ENCODE results near the gene KIF3B.
A peak's percentile ranks its signal among the peaks of the same experiment; 100 is the strongest.
"Not testable (repeated sequence)": the region's sequence is repeated elsewhere in the genome, so short reads cannot be mapped to it uniquely, and the experiment has no call there.

KIF3B gene

GRCh38 chr20:32248043-32248442 lies 29.4 kb upstream of the KIF3B start:
- no peak for DNase-seq (ENCODE audit: low read depth)

- DNase-seq (ENCODE audit: low read depth), result peak; percentile 9
These were observed 28.3 kb upstream of the KIF3B start for GRCh38 chr20:32249030-32249738.

DNA sequence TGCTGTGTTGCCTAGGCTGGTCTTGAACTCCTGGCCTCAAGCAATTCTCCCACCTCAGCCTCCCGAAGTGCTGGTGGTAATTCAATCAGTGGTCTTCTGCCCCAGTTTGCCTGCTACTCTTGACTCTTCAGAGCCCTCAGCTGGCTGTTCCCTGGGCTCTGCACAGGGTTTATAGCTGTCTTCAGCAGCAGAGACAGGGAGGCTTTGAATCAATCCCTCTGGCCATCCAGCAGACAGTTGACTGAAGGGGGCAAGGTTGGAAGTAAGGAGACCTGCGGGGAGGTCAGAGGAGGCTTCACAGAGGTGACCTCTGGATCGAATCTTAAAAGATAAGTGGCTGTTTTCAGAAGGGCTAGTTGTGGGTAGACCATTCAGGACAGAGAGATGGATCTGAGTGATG lies 26.0 kb upstream of the KIF3B start:
- DNase-seq (ENCODE audit: low read depth), result no peak

- no peak for DNase-seq (ENCODE audit: low read depth)
These were observed 25.3 kb upstream of the KIF3B start for GRCh38 chr20:32252189-32252588.

DNA sequence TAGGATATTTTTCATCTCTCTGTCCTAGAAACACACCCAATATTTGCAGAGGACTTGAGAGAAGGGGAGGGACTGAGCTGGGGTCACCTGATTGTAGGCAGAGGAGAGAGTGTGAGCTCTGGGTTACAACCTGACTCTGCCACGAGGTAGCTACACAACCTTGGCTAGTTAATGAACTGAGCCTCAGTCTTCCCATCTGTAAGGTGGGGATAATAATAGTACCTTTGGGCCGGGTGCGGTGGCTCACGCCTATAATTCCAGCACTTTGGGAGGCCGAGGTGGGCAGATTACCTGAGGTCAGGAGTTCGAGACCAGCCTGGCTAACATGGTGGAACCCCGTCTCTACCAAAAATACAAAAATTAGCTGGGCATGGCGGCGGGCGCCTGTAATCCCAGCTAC lies 16.5 kb upstream of the KIF3B start:
- not testable (repeated sequence) for DNase-seq (ENCODE audit: low read depth)

- DNase-seq (ENCODE audit: low read depth), result no peak
These were observed 15.8 kb upstream of the KIF3B start for GRCh38 chr20:32261644-32262043.

- no peak for DNase-seq (ENCODE audit: low read depth)
These were observed 14.0 kb upstream of the KIF3B start for GRCh38 chr20:32263398-32263954.

- no peak for DNase-seq (ENCODE audit: low read depth)
These were observed 5.8 kb upstream of the KIF3B start for GRCh38 chr20:32271620-32272019.

DNA sequence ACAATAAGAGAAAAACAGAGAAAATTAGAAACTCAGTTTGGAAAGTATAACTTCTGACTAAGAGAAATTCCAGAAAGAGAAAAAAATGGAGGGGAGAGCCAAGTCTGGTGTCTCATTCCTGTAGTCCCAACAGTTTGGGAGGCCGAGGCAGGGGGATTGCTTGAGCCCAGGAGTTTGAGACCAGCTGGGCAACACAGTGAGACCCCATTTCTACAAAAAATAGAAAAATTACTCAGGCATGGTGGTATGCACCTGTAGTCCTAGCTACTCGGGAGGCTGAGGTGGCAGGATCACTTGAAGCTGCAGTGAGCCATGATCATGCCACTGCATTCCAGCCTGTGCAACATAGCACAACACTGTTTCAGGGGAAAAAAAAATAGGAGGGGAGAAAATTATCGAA lies 3.1 kb upstream of the KIF3B start:
- no peak for DNase-seq (ENCODE audit: low read depth)

GRCh38 chr20:32275163-32275562 lies 2.3 kb upstream of the KIF3B start:
- not testable (repeated sequence) for DNase-seq (ENCODE audit: low read depth)

GRCh38 chr20:32278199-32278643 lies 770 bp downstream of the KIF3B start:
- DNase-seq (ENCODE audit: low read depth), result no peak

DNA sequence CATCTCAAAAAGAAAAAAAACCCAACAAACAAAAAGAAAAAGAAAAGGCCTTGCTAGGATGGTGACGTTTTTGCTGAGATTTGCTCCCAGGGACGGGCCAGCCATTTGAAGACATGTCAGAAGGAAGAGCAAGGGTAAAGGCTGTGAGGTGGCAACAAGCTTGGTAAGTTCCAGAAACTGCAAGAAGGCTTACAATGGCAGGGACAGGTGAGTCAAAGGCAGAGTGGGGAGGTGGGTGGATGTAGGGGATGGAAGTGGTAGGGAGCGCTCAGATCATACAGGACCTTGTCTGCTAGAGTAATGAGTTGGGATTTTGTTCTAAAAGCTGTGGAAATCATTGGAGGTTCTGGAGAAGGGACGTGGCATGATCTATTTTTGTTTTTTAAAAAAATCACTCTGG lies 4.3 kb downstream of the KIF3B start:
- no peak for DNase-seq (ENCODE audit: low read depth)

DNA sequence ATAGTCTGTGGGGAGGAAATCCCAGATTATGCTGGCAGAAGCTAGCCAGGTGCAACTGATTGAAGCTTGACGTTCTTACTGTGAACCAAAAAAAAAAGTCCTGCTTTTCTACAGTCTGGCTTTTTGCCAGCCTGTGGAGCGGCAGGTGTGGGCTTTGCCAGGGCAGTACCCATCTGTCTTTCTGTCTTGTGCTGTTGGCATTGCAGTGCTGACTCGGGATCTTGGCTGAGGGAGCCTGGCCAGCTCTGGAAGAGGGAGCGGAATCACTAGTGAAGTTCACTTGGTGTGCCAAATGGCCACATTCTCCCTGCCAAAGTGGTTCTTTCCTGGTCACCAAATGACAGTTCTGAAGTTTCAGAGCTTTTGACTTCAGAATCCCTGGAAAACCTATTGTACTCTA lies 5.0 kb downstream of the KIF3B start:
- no peak for DNase-seq (ENCODE audit: low read depth)

- no peak for DNase-seq (ENCODE audit: low read depth)
These were observed 7.7 kb downstream of the KIF3B start for GRCh38 chr20:32285082-32285620.

- DNase-seq (ENCODE audit: low read depth), result no peak
These were observed 8.3 kb downstream of the KIF3B start for GRCh38 chr20:32285621-32286371.

DNA sequence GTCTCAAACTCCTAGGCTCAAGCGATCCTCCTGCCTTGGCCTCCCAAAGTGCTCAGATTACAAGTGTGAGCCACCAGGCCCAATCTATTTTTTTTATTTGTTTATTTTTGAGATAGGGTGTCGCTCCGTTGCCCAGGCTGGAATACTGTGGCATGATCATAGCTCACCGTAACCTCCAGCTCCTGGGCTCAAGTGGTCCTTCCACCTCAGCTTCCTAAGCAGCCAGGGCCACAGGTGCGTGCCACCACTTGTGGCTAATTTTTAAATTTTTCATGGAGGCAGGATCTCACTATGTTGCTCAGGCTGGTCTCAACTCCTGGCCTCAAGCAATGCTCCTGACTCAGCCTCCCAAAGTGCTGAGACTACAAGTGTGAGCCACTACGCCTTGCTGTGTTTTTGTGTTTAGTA lies 9.8 kb downstream of the KIF3B start:
- no peak for DNase-seq (ENCODE audit: low read depth)

GRCh38 chr20:32288225-32288849 lies 10.9 kb downstream of the KIF3B start:
- DNase-seq (ENCODE audit: low read depth), result no peak

DNA sequence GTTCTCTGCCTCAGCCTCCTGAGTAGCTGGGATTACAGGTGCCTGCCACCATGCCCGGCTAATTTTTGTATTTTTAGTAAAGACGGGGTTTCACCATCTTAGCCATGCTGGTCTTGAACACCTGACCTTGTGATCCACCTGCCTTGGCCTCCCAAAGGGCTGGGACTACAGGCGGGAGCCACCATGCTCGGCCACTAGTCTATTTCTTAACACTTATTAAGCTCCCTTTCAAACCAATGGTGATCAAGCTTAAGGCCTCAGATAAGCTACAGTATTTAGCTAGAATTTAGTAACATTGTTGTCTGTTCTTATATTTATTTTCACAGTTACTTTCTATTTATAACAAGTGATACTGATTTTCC lies 11.8 kb downstream of the KIF3B start:
- not testable (repeated sequence) for DNase-seq (ENCODE audit: low read depth)

DNA sequence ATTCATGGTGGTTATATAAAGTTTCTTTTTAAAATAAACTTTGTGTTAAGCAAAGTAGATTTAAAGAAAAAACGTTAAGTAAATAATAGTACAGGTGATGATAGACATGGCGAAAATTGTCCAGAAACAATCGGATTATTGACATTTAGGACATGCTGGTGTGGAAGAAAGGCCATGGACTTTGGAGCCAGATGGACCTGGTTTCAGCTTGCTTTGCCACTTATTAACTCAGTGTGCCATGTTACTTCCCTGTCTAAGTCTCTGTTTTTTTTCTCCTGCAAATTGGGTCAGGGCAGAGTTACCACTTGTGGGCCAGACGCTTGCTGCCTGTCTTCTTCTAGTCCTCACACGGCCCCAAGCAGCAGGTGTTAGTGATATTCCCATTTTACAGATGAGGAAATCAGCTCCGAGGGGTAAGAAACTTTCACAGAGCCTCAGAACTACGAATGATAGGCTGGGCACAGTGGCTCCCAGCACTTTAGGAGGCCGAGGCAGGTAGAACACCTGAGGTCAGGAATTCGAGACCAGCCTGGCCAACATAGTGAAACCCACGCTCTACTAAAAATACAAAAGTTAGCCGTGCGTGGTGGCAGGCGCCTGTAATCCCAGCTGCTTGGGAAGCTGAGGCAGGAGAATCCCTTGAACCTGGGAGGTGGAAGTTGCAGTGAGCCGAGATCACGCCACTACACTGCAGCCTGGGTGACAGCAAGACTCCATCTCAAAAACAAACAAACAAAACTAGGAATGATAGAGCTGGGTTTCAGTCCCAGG lies 12.4 kb downstream of the KIF3B start:
- DNase-seq (ENCODE audit: low read depth), result no peak

DNA sequence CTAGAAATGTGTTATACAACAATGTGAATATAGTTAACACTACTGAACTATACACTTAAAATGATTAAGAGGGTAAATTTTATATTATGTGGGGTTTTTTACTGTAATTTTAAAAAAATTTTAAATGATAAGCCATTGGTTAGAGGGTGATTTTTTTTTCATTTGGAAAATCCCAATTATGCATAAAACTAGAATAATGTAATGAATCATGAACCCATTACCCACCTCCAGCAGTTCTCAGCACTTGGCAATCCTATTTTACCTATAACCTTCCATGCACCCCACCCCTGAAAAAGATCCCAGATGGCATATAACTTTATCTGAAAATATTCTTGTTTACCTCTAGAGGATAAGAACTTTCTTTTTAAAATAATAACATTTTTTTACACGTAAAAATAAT lies 13.7 kb downstream of the KIF3B start:
- no peak for DNase-seq (ENCODE audit: low read depth)

- no peak for DNase-seq (ENCODE audit: low read depth)
These were observed 15.1 kb downstream of the KIF3B start for GRCh38 chr20:32292548-32292947.

DNA sequence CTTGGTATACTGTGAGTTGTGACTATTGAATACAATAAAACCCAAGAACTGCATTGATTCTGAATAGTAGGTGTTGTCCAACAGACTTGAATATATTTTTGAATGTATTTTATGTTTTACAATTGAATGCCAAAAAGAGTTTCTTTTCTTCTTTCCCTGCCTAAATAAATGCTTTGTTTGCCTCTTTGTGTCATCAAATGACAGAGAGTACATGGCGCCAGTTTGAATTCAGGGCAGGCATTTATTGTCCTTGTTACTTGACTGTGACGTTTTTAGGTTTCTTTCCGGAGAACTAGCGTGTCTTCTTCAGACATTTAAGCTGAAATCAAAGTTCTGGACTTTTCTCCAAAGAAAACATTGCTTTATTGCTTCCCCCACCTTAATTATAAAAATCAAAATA lies 16.6 kb downstream of the KIF3B start:
- no peak for DNase-seq (ENCODE audit: low read depth)

Measured in T follicular helper cell (primary cell).